D721Med (cell line): ENCODE data around the gene ASTL.

Source experiments
- DNase-seq: peaks from one replicate; pipeline ENCODE4 v3.0.0; 2011; ENCODE audit warnings: low spot score; ENCODE audit not compliant: insufficient read length
- FAIRE-seq: peaks from 2 replicates; lab custom pipeline; 2011; peaks lifted over from hg19 to GRCh38; lab: Jason Lieb, UNC
- CTCF ChIP-seq: IDR thresholded peaks from 2 replicates; pipeline ENCODE4 v1.5.1; 2012; ENCODE audit warnings: mild to moderate bottlenecking, control low read depth; ENCODE audit not compliant: insufficient read depth; ENCODE audit errors: missing control alignments

ASTL gene

DNA sequence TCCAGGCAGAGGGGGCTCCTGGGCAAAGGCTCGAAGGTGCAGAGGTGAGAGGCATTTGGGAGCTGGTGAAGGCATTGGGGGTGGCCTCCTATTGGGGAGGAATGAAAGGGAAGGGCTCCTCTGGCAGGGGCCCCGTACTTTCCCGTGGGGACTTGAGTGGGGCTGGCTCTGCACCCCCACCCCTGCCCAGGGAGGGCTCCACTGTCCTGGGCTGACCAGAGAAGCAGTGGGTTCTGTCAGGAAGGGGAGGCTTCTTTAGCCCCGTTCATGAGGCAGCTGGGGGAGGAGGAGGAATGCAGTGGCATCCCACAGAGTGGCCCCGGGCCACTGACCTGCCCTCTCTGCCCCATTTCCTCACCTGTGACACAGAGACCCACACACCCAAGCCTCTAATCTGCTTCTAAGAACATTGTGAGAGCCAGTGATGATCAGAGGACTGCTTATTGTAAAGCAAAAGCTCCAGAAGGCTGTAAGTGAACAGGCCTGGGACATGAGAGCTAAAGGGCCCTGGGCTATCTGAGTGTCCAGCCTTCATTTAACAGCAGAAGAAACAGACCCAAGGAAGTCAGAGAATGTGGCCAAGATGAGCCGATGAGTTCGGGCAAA is 65.0 kb downstream of the ASTL start:
- no peak for TF ChIP-seq CTCF
- DNase-seq, result no peak
- FAIRE-seq, result no peak
